HuH-7.5 (cell line): ENCODE results near the gene TNFRSF19.
"Not testable (repeated sequence)": the region's sequence is repeated elsewhere in the genome, so short reads cannot be mapped to it uniquely, and the experiment has no call there.

Experiments
- DNase-seq: peaks from one replicate; pipeline ENCODE4 v3.0.0; 2011; ENCODE audit warnings: low spot score

TNFRSF19 gene

DNA sequence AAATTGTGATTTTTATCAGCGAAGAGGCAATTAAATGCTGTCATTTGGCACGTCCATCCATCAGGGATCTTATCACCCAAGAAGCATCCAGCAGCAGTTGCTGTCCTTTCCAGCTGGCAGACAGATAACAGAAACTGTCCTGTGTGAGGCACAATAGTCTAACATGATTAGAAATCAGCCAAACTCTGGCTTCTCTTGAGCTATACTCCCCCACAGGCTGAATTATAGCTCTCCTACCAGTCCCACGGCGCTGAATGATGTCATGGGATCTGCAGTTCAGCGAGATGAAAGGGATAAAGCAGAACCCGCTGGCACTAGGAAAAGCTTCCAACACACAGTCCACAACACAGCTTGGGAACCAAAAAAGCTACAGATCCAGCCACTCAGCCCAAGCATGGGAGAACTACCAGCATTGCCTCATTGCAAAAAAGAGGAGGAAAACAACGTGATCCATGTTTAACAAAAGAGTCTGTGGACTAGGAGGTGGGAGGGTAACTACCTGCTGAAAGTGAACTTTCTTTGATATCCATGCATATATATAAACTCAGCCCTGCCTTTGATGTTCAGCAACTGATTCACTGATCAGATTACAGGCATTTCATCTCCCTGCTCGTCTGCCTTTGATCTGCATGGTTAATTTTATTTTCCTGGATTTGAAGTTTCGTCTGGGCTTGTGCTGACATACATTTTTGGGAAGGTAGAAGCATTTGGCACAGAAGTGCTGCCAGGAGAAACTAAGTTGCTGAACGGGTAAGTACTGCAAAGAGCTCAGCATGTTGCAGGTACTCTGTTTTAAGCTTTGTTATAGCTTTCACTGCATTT, at the start of gene TNFRSF19:
TSS of gene TNFRSF19 (plus strand) at position 314 of the 822 bp plus-strand sequence. CDS start 19,772 bp downstream, outside the sequence.
- DNase-seq: no peak

GRCh38 chr13:23529926-23530325, 40.3 kb upstream of the TNFRSF19 start:
- DNase-seq: not testable (repeated sequence)

DNA sequence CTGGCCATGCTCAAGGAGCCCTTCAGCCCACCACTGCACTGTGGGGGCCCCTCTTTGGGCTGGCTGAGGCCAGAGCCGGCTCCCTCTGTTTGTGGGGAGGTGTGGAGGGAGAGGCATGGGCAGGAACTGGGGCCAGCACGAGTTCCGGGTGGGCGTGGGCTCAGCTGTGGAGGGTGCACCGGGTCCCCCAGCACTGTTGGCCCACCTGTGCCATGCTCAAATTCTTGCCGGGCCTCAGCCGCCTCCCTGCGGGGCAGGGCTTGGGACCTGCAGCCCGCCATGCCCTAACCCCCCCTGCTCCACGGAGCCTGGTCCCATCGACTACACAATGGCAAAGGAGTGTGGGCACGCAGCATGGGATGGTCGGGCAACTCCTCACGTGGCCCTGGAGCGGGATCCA, 38.8 kb upstream of the TNFRSF19 start:
- DNase-seq: no peak

DNA sequence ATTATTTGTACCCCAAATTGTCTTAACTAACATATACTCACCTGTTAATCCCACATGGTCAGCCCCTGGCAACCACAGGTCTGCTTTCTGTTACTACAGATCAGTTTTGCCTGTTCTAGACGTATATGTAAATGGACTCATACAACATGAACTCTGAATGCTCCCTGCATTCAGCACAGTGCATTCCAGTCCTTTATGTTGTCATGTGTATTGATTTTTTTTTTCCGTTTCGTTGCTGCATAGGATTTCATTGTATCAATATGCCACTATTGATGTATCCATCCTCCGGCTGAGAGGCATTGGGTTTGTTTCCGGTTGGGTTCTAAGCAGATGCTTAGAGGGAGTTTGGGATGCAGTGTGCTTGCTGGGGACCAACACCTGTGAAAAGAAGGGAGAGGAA, 36.1 kb upstream of the TNFRSF19 start:
- peak; percentile 23 for DNase-seq

DNA sequence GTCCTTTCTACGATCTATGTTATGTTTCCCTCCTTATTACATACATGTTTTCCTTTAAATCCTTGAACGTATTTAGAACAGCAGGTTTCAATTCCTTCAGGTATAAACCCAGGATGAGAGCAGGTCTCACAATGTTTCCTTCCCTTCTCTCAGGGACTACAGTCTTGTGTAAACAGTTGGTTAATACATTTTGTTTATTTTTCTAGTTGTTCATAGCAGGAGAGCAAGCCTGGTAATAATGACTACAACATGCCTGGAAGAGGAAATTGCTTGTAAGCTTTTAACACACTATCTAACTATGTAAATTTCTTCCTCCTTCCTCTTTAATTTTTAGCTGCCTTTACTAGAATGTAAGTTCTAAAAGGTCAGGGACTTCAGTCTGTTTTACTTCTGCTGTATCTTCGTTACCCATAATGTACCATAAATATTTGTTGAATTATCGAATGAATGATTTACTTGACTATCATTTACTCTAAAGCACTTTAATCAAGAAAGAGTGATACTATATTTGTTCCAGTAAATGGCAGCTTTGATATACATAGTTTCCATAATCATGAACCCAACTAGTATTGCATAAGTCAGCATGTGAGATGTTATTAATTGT, 28.9 kb upstream of the TNFRSF19 start:
- no peak for DNase-seq

- DNase-seq: no peak
These were observed 25.5 kb upstream of the TNFRSF19 start for GRCh38 chr13:23544668-23545067.

- no peak for DNase-seq
These were observed 23.1 kb upstream of the TNFRSF19 start for GRCh38 chr13:23547000-23547590.

DNA sequence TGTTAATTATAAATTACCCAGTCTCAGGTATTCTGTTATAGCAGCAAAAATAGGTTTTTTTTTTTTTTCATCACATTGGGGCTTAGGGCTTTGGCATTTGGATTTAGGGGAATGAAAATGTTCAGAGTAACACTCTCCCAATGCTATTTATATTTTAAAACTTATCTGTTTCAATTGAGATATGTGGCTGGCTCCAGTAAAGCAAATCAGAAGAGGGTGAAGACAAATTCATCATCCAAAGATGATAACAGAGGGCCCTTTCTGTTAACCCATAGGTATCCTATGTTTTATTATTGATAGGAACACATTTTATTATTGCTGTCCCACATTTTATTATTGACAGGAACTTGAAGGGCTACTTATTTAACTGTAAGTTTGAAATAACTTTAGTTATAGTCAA, 20.5 kb upstream of the TNFRSF19 start:
- DNase-seq: no peak

- no peak for DNase-seq
These were observed 20.0 kb upstream of the TNFRSF19 start for GRCh38 chr13:23550163-23550562.

- DNase-seq: no peak
These were observed 18.8 kb upstream of the TNFRSF19 start for GRCh38 chr13:23551213-23552008.

DNA sequence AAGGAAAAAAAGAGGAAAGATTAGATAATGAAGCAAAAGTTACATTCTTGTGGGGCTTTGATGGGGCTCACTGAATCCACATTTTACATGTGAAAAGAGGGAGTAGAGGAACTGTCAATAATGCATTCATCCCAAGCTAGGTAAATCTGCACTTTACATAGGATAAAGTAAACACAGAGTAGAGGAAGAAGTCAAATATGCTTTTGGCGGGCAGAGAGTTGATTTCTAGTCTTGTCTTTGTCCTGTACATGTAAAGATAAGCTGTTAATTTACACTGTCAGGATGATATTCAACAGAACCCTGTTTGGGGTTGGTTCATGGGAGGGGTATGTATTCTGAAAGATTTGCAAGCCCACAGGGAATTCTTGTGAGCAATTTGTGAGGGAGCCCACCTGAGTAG, 18.0 kb upstream of the TNFRSF19 start:
- DNase-seq: no peak

DNA sequence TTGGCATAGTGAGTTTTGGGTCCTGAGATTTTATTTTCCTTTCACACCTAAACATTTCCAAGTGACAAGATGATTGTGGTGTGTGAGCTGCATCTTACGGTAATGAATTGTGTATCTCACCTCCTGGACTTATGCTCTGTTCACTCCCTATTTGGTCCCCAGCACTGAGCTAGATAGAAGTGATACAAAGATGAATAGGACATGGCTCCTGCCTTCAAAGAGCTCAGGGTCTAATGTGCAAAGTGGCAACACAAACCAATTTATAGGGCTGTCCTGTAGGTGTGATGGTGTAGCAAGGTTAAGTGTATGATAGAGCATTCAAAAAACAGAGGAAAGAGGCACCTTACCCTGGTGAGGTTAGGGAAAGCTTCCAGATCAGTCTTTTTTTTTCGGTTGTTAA, 17.6 kb upstream of the TNFRSF19 start:
- no peak for DNase-seq

DNA sequence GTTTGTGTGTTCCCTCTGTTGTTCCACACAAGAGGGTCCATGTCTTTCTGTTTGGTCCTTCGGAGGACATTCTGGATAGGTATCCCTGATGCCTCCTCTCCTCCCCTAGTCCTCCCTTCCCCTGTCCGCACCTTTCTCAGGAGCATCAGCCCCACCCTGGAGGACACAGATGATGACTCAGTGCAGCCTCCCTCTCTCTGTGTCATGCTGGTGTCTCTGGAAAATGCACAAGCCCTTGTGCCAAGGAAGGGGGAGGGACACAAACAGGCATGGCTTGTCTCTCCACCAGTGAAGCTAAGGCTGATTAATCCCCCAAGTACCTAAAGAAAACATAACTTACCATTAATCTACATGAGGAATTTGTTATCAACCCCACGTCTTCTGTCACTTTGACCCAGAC, 16.2 kb upstream of the TNFRSF19 start:
- DNase-seq: no peak

DNA sequence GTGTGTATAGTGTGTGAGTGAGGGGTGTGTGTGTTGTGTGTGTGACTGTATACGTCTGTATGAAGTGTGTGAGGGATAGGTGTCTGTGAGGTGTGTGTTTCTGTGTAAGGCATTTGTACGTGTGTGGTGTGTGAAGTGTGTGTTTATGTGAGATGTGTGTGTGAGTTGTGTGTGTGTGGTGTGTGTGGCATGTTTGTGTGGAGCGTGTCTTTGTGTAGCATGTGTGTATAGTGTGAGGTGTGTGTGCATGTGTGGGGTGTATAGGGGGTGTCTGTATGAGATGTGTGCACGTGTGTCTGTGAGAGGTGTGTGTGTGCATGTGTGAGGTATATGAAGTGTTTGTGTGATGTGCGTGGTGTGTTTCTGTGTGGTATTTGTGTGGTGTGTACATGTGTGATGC, 13.2 kb upstream of the TNFRSF19 start:
- no peak for DNase-seq

GRCh38 chr13:23557733-23558132, 12.5 kb upstream of the TNFRSF19 start:
- no peak for DNase-seq

GRCh38 chr13:23558675-23559536, 11.3 kb upstream of the TNFRSF19 start:
- DNase-seq: peak; percentile 13

GRCh38 chr13:23560571-23561089, 9.6 kb upstream of the TNFRSF19 start:
- no peak for DNase-seq

GRCh38 chr13:23561261-23561660, 9.0 kb upstream of the TNFRSF19 start:
- no peak for DNase-seq

DNA sequence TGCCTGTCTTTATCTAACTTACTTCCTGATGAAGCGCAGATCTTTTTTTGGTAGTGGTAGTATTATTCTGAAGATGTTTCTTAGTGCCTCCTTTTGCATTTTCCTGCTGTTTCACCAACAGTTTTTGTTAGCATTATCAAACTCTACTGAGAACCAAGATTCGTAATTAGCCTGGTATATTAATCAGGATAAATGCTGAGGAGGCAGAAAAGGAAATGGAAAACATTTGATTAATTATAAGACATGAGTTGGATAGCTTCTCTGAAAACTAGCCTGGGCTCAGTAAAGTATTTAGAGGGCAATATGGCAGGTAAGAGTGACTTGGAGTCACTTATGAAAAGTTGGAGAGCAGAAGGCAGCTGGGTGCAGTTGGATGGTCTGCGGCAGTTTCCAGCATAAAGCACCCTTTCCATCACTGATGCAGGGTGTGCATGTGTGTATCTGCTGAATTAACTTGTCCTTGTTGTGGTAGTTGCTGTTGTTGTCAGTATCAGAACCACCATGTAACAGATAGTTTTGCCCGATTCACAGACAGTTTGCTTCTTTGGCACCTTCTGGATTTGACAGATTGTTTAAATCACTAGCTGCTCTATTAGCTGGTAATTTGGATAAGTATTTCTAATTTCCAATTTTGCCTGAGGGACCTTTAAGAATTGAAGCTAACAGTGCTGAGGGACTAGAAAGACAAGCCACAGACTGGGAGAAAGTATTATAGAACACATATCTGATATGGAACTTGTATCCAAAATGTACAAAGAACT, 6.9 kb upstream of the TNFRSF19 start:
- DNase-seq: no peak

GRCh38 chr13:23567906-23568460, 2.2 kb upstream of the TNFRSF19 start:
- no peak for DNase-seq
